Measurements from ENCODE around the gene RAB19. TPM values are rescaled to one million over a fixed set of nuclear protein-coding genes. Genes with fewer than 3 reads are reported as not detected.

The RAB19 gene
- total RNA-seq, 1 experiment from 2014 or later, result 10.8 TPM

DNA sequence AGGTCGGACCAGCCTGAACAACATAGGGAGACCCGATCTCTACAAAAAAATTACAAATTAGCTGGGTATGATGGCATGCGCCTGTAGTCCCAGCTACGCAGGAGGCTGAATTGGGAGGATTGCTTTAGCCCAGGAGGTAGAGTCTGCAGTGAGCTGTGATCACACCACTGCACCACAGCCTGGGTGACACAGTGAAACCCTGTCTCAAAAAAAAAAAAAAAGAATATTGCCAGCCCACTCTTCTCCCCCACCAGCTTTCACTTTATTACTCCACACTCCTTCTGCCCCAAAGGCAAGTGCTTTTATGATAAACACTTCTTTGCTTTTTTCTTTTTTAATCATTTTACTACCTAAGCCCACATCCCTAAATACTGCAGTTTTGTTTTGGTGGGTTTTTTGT lies 14.8 kb downstream of the RAB19 start (continued):
- no peak for TF ChIP-seq ATF6 (CRISPR knock-in tag; IDR thresholded peaks at IDR 0.05)
- TF ChIP-seq NFATC4 (CRISPR knock-in tag; IDR thresholded peaks at IDR 0.05), result no peak
- TF ChIP-seq USF1 (CRISPR knock-in tag; IDR thresholded peaks at IDR 0.05), result no peak

DNA sequence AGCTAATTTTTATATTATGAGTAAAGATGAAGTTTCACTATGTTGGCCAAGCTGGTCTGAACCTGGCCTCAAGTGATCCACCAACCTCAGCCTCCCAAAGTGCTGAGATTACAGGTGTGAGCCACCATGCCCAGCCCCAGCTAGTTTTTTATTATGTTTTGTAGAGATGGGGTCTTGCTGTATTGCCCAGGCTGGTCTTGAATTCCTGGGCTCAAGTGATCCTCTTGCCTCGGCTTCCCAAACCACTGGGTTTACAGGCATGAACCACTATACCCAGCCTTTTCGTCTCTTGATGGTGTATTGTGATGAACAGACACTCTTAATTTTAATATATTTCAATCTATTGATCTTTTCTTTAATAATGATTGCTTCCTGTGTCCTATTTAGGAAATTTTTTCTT lies 17.7 kb downstream of the RAB19 start:
- no peak for TF ChIP-seq ZNF263 (CRISPR knock-in tag; IDR thresholded peaks at IDR 0.05; ENCODE audit: low read depth)
- TF ChIP-seq PRRX2 (CRISPR knock-in tag; IDR thresholded peaks at IDR 0.05), result no peak
- TF ChIP-seq, protein P1, sequence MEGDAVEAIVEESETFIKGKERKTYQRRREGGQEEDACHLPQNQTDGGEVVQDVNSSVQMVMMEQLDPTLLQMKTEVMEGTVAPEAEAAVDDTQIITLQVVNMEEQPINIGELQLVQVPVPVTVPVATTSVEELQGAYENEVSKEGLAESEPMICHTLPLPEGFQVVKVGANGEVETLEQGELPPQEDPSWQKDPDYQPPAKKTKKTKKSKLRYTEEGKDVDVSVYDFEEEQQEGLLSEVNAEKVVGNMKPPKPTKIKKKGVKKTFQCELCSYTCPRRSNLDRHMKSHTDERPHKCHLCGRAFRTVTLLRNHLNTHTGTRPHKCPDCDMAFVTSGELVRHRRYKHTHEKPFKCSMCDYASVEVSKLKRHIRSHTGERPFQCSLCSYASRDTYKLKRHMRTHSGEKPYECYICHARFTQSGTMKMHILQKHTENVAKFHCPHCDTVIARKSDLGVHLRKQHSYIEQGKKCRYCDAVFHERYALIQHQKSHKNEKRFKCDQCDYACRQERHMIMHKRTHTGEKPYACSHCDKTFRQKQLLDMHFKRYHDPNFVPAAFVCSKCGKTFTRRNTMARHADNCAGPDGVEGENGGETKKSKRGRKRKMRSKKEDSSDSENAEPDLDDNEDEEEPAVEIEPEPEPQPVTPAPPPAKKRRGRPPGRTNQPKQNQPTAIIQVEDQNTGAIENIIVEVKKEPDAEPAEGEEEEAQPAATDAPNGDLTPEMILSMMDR (IDR thresholded peaks at IDR 0.05), result no peak
- TF ChIP-seq ZNF121 (CRISPR knock-in tag; IDR thresholded peaks at IDR 0.05), result peak; percentile 66; the same call in 1 of the 2 replicates
- CTCF ChIA-PET, result no interaction called here
- H3K27ac Mint-ChIP-seq, result no peak overlapping the region
- no peaks in the 10 kb centered on the region for H3K27me3 Mint-ChIP-seq (ENCODE audit: low read depth)
- H3K4me1 Mint-ChIP-seq, result no peaks in the 10 kb centered on the region
- ATAC-seq, result no peak
- POLR2A ChIA-PET, result interaction anchor here (0.6 kb wide), 1 partner anchor 1393 kb away, joined by 4 read pairs; no protein-coding TSS in a partner anchor
- peaks cover 6% of the 10 kb centered on the region for H3K36me3 Mint-ChIP-seq
- DNase-seq (ENCODE audit: low spot score), result no peak
- no peak overlapping the region for H3K4me3 Mint-ChIP-seq
- H3K9me3 Mint-ChIP-seq, result no peaks in the 10 kb centered on the region

DNA sequence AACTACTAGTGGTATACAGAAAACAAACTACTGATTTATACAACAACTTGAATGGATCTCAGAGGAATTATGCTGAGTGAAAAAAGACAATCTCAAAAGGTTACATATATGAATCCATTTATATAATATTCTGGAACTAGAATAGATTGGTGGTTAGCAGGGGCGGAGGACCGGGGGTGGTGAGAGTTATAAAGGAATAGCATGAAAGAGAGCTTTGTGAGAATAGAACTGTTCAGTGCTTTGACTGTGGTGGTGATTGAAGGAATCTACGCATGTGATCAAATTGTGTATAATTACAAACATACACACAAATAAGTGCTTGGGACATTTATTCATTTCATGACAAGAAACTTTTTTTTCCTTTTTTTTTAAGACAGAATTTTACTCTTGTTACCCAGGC lies 19.6 kb downstream of the RAB19 start:
- no peak for DNase-seq (ENCODE audit: low spot score)
- no peaks in the 10 kb centered on the region for H3K9me3 Mint-ChIP-seq
- no peak for ATAC-seq
- CTCF ChIA-PET, result interaction anchor here (1.8 kb wide), 1 partner anchor 21 kb away, joined by 5 read pairs; no protein-coding TSS in a partner anchor
- no peaks in the 10 kb centered on the region for H3K27me3 Mint-ChIP-seq (ENCODE audit: low read depth)
- no peaks in the 10 kb centered on the region for H3K4me1 Mint-ChIP-seq
- no peak overlapping the region for H3K4me3 Mint-ChIP-seq
- H3K27ac Mint-ChIP-seq, result no peak overlapping the region
- peaks cover 5% of the 10 kb centered on the region for H3K36me3 Mint-ChIP-seq
- TF ChIP-seq SMAD3 (CRISPR knock-in tag; IDR thresholded peaks at IDR 0.05; ENCODE audit: borderline replicate concordance) (no peak), TCF7 (CRISPR knock-in tag; IDR thresholded peaks at IDR 0.05; ENCODE audit: low read depth) (no peak), MYBL2 (CRISPR knock-in tag; IDR thresholded peaks at IDR 0.05) (no peak), ERG (CRISPR knock-in tag; IDR thresholded peaks at IDR 0.05) (no peak), KAT7 (CRISPR knock-in tag; IDR thresholded peaks at IDR 0.05; ENCODE audit: borderline replicate concordance) (no peak), ZNF219 (CRISPR knock-in tag; IDR thresholded peaks at IDR 0.05; ENCODE audit: borderline replicate concordance) (no peak), PREB (CRISPR knock-in tag; IDR thresholded peaks at IDR 0.05; ENCODE audit: borderline replicate concordance) (no peak), ZNF138 (CRISPR knock-in tag; conservative IDR thresholded peaks at IDR 0.05) (no peak), USF1 (CRISPR knock-in tag; IDR thresholded peaks at IDR 0.05) (no peak), ZNF396 (CRISPR knock-in tag; IDR thresholded peaks at IDR 0.05; ENCODE audit: borderline replicate concordance) (no peak), CBFB (CRISPR knock-in tag; IDR thresholded peaks at IDR 0.05; ENCODE audit: low read depth) (no peak)
- TF ChIP-seq, protein P1 (IDR thresholded peaks at IDR 0.05), result no peak
- POLR2A ChIA-PET, result interaction anchor here (0.5 kb wide), 1 partner anchor 224 kb away, joined by 3 read pairs; no protein-coding TSS in a partner anchor
